HEK293T (cell line): ENCODE measurements around the gene KSR2.
"Not testable (repeated sequence)": the region's sequence is repeated elsewhere in the genome, so short reads cannot be mapped to it uniquely, and the experiment has no call there.

Experiments used
- CTCF ChIA-PET: fragments of 350-600 bp; formaldehyde crosslinking; extraction: SDS; loops from one replicate; lab custom pipeline; 2021; ENCODE audit warnings: antibody characterized with exemption, inconsistent platforms; lab: Yijun Ruan, JAX
- POLR2A ChIA-PET: fragments of 350-600 bp; formaldehyde crosslinking; extraction: SDS; loops from one replicate; lab custom pipeline; 2020; ENCODE audit warnings: antibody characterized with exemption, inconsistent platforms; lab: Yijun Ruan, JAX
- DNase-seq: peaks from one replicate; pipeline ENCODE4 v3.0.0; 2012; ENCODE audit warnings: mixed read lengths; ENCODE audit errors: extremely low spot score
- ARNT ChIP-seq: fragments of 450-650 bp; IDR thresholded peaks from 2 replicates; pipeline ENCODE4 v1.6.1; 2017; ENCODE audit warnings: mild to moderate bottlenecking
- BHLHE40 ChIP-seq: fragments of 450-650 bp; IDR thresholded peaks from 2 replicates; pipeline ENCODE4 v1.6.1; 2016; ENCODE audit warnings: mild to moderate bottlenecking, moderate library complexity, borderline replicate concordance
- CTBP1 ChIP-seq: fragments of 450-650 bp; IDR thresholded peaks from 2 replicates; pipeline ENCODE4 v1.6.1; 2016; ENCODE audit warnings: borderline replicate concordance
- ELF4 ChIP-seq: fragments of 450-650 bp; IDR thresholded peaks from 2 replicates; pipeline ENCODE4 v1.6.1; 2017; ENCODE audit warnings: antibody characterized with exemption
- FOXA1 ChIP-seq: fragments of 450-650 bp; IDR thresholded peaks from 2 replicates; pipeline ENCODE4 v1.6.1; 2016; ENCODE audit warnings: mild to moderate bottlenecking
- FOXK2 ChIP-seq: fragments of 450-650 bp; IDR thresholded peaks from 2 replicates; pipeline ENCODE4 v1.6.1; 2016; ENCODE audit warnings: mild to moderate bottlenecking
- FOXM1 ChIP-seq: fragments of 450-650 bp; IDR thresholded peaks from 2 replicates; pipeline ENCODE4 v1.6.1; 2017; ENCODE audit warnings: mild to moderate bottlenecking, borderline replicate concordance
- HDGF ChIP-seq: fragments of 450-650 bp; IDR thresholded peaks from 2 replicates; pipeline ENCODE4 v1.6.1; 2017; ENCODE audit warnings: antibody characterized with exemption, borderline replicate concordance
- L3MBTL2 ChIP-seq: fragments of 450-650 bp; conservative IDR thresholded peaks from 2 replicates; pipeline ENCODE4 v1.6.1; 2016; ENCODE audit warnings: mild to moderate bottlenecking
- LEF1 ChIP-seq: fragments of 450-650 bp; IDR thresholded peaks from 2 replicates; pipeline ENCODE4 v1.6.1; 2017; ENCODE audit warnings: mild to moderate bottlenecking, borderline replicate concordance
- NFRKB ChIP-seq: fragments of 450-650 bp; IDR thresholded peaks from 2 replicates; pipeline ENCODE4 v1.6.1; 2016; ENCODE audit warnings: mild to moderate bottlenecking, moderate library complexity
- SP1 ChIP-seq: fragments of 450-650 bp; IDR thresholded peaks from 2 replicates; pipeline ENCODE4 v1.6.1; 2017
- SUZ12 ChIP-seq: fragments of 450-650 bp; IDR thresholded peaks from 2 replicates; pipeline ENCODE4 v1.6.1; 2016; ENCODE audit warnings: mild to moderate bottlenecking
- TARDBP ChIP-seq: fragments of 450-650 bp; IDR thresholded peaks from 2 replicates; pipeline ENCODE4 v1.6.1; 2016
- ZNF384 ChIP-seq: fragments of 450-650 bp; IDR thresholded peaks from 2 replicates; pipeline ENCODE4 v1.6.1; 2016
- TF ChIP-seq, protein P1 (sequence below): fragments of 450-650 bp; IDR thresholded peaks from 2 replicates; pipeline ENCODE4 v1.6.1; 2016

The KSR2 gene

DNA sequence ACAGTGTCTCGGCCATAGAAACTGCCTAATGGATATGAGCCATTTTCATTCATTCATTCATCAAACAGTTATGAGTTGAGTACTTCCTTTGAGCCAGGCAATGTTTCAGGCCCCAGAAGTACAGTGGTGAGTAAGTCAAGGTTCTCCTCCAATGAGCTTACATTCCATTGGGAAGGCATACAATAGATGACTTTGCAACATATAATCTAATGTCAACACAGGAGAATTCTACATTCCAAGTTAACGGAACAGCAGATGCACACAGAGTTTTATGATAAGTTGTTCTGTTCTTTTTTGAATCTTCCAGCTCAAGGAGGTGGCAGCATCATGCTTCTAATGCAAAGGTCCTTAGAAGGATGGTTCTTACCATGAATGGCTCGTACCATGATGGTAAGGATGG is 44.5 kb upstream of the KSR2 start:
- CTCF ChIA-PET = no interaction called here
- POLR2A ChIA-PET = no interaction called here
- TF ChIP-seq FOXK2 (no peak), TARDBP (no peak), FOXM1 (no peak), LEF1 (no peak), ARNT (no peak), FOXA1 (no peak), HDGF (no peak), L3MBTL2 (no peak), ZNF384 (no peak), ELF4 (no peak), CTBP1 (no peak), SUZ12 (no peak), SP1 (no peak), NFRKB (no peak)
- TF ChIP-seq, protein P1, sequence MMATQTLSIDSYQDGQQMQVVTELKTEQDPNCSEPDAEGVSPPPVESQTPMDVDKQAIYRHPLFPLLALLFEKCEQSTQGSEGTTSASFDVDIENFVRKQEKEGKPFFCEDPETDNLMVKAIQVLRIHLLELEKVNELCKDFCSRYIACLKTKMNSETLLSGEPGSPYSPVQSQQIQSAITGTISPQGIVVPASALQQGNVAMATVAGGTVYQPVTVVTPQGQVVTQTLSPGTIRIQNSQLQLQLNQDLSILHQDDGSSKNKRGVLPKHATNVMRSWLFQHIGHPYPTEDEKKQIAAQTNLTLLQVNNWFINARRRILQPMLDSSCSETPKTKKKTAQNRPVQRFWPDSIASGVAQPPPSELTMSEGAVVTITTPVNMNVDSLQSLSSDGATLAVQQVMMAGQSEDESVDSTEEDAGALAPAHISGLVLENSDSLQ = no peak
- no peak for DNase-seq

DNA sequence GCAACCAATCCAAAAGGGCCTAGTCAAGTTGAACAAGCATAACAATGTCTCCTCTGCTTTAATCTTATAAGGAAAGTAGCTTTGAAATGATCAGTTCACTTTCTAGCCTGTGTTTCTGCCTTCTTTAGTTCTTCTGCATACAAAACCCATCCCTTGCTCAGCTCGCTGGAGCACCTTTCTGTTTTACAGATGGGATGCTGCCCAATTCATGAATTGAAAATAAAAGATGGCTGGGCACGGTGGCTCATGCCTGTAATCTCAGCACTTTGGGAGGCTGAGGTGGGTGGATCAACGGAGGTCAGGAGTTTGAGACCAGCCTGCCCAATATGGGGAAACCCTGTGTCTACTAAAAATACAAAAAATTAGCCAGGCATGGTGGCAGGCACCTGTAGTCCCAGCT is 43.2 kb upstream of the KSR2 start:
- POLR2A ChIA-PET = no interaction called here
- no peak for DNase-seq
- CTCF ChIA-PET = no interaction called here
- no peak for TF ChIP-seq NFRKB
- TF ChIP-seq, protein P1 = no peak
- TF ChIP-seq SUZ12 = no peak
- TF ChIP-seq SP1 = no peak
- no peak for TF ChIP-seq FOXK2
- no peak for TF ChIP-seq ARNT
- no peak for TF ChIP-seq FOXA1
- no peak for TF ChIP-seq HDGF
- TF ChIP-seq ZNF384 = no peak
- TF ChIP-seq BHLHE40 = no peak
- TF ChIP-seq TARDBP = no peak
- TF ChIP-seq CTBP1 = no peak
- TF ChIP-seq ELF4 = no peak
- TF ChIP-seq L3MBTL2 = no peak
- TF ChIP-seq LEF1 = no peak
- TF ChIP-seq FOXM1 = no peak

DNA sequence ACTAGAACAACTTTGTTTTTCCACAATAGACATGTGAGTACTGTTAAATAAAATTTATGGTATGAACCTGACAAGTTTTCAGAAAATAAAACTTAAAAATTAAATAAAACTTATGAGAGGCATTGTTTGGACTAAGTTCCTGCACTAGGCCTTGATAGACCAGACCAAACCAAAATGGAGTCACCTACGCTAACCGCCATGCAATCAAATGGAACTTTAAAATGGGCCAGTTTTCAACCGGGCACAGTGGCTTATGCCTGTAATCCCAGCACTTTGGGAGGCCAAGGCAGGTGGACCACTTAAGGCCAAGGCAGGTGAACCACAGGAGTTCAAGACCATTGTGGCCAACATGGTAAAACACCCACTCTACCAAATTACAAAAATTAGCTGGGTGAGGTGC is 42.6 kb upstream of the KSR2 start:
- no peak for DNase-seq
- no peak for TF ChIP-seq ARNT
- TF ChIP-seq SP1 = no peak
- TF ChIP-seq BHLHE40 = no peak
- no peak for TF ChIP-seq ZNF384
- no peak for TF ChIP-seq TARDBP
- TF ChIP-seq SUZ12 = no peak
- no peak for TF ChIP-seq NFRKB
- no peak for TF ChIP-seq FOXK2
- no peak for TF ChIP-seq ELF4
- TF ChIP-seq L3MBTL2 = no peak
- TF ChIP-seq HDGF = no peak
- no peak for TF ChIP-seq LEF1
- no peak for TF ChIP-seq FOXM1
- TF ChIP-seq, protein P1 = no peak
- POLR2A ChIA-PET = no interaction called here
- CTCF ChIA-PET = no interaction called here

DNA sequence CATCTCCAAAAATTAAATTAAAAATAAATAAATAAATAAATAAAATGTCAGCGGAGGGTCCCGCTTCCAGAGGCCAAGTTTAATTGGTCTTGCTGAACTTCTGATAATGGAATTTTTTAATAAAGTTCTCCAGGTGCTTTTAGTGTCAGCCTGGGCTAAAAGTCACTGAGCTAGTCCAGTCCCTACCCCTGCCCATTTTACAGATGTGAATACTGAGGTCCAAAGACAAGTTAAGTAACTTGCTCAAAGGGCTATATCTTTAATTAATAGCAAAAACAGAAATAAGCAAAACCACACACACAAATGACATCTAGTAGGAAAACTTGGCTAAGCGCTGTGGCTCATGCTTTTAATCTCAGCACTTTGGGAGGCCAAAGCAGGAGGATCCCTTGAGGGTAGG is 42.1 kb upstream of the KSR2 start:
- POLR2A ChIA-PET = no interaction called here
- CTCF ChIA-PET = no interaction called here
- TF ChIP-seq ZNF384 (no peak), SP1 (no peak), NFRKB (no peak), LEF1 (no peak), FOXM1 (no peak), L3MBTL2 (no peak), FOXA1 (no peak), BHLHE40 (no peak), ELF4 (no peak), HDGF (no peak), CTBP1 (no peak), TARDBP (no peak), ARNT (no peak), FOXK2 (no peak), SUZ12 (no peak)
- TF ChIP-seq, protein P1 = no peak
- no peak for DNase-seq

DNA sequence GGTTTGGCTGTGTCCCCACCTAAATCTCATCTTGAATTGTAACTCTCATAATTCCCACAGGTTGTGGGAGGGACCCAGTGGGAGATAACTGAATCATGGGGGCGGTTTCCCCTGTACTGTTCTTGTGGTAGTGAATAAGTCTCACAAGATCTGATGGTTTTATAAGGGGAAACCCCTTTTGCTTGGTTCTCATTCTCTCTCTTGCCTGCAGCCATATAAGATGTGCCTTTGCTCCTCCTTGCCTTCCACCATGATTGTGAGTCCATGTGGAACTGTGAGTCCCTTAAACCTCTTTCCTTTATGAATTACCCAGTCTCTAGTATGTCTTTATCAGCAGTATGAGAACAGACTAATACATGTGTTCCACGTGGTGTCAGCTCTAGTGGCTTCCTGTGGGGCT is 31.0 kb upstream of the KSR2 start:
- DNase-seq, POLR2A ChIA-PET, CTCF ChIA-PET: not testable (repeated sequence)

DNA sequence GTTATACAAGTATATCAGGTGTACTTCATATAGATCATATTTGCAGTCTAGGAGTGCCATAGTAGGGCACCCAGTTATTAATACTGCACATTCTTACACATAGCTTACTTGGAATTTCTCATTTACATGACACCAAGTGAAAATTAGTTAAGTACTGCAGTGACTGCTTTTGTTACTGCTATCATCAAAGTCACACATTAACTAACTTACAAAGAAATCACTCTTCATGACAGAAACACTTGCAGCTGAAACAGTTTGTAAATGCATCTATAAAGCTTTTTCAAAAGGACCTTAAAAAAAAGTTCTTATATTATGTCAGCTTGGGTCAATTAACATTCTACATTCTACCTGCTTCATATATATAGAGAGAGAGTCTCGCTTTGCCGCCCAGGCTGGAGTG is 29.9 kb upstream of the KSR2 start:
- ChIA-PET CTCF (no interaction called here), POLR2A (no interaction called here)

More for the DNA sequence above, 29.9 kb upstream of the KSR2 start:
- DNase-seq = no peak
- TF ChIP-seq FOXK2 = no peak
- no peak for TF ChIP-seq TARDBP
- TF ChIP-seq SP1 = no peak
- no peak for TF ChIP-seq NFRKB
- TF ChIP-seq HDGF = no peak
- no peak for TF ChIP-seq ARNT
- TF ChIP-seq ELF4 = no peak
